GM18517 (cell line): ENCODE data around the gene TMEM119.

ENCODE experiments used
- ATAC-seq: cut with Tn5 transposase; IDR thresholded peaks from one replicate; pipeline ENCODE4 v1.9.1; 2021; ENCODE audit warnings: mild to moderate bottlenecking, moderate library complexity; ENCODE audit not compliant: unreplicated experiment

The TMEM119 gene

DNA sequence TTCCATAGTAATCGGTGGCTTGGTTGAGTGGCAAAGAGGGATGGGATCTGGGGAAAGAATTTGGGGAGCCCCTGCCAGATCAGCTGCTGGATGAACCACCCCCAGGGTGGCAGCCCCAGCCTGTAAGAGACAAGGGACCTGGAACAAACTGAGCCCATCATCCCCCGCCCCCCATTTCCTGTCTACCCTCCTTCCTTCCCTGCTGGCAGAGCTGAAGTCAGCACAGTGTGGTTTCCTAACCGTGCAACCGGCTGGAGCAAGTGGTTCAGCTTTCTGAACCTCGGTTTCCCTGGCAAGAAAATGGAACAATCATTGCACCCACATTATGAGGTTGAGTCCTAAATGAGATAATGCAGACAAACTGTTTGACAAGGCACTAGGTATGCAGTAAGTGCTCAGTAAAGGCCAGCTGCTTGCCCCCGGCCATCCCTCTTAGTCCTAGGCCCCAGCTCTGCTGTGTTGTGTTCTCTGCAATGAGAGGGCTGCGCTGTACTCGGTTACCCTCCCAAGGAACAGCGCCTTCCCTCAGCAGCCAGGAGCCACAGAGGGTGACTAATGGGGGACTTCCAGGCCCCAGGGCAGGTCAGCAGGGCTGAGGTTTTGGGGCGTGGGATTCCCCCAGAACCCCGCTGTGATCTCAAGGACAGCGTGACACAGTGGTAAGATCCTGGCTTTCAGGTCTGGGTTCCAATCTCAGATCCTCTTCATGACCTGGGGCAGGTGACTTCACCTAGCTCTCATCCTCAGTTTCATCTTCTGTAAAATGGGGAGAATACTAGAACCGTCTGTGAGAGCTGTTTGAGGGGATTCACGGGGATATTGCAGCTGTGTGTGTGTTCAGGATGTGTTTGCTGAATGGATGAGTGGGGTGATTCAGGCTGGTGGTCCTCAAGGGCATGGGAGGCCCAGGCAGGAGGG lies 19.3 kb upstream of the TMEM119 start:
- ATAC-seq, result peak; percentile 70

- no peak for ATAC-seq
Observed at GRCh38 chr12:108616359-108616758, 18.5 kb upstream of the TMEM119 start.

- no peak for ATAC-seq
Observed at GRCh38 chr12:108615918-108616317, 18.0 kb upstream of the TMEM119 start.

GRCh38 chr12:108614639-108615038 lies 16.8 kb upstream of the TMEM119 start:
- no peak for ATAC-seq

DNA sequence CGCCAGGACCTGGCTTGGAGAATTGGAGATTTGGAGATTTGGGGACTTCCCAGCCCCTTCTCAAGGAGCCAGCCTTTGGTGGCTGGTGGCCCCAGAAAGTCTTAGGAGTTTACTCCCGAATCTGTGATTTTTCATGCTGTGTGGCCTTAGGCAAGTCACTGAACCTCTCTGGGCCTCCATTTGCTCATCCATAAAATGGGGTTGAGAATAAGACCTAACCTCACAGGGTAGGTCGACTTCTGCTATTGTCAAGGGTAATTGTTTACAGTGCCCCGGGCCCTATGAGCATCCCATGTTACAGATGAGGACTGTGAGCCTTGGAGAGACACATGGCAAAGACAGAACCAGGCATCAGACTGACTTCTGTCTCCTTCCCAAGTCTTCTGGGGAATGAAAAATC lies 16.2 kb upstream of the TMEM119 start:
- ATAC-seq, result no peak

DNA sequence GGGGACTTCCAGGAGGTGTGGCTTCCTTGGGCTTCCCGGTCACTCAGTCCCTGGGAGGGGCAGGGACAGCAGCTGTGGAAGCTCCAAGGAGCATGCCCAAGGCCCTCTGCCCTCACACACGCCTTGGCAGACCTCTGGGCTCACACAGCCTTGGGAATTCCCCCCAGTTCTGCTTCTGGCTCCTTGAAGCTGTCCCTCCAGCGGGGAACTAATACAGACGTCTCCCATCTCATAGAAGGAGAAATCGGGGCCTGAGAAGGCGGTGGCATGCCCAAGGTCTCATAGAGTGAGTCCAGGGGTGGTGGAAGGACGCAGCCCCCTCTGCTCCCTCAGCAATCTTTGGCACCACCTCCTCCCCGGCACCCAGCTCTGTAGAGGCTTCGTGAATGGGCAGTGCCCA lies 15.7 kb upstream of the TMEM119 start:
- no peak for ATAC-seq

GRCh38 chr12:108612788-108613282 lies 15.0 kb upstream of the TMEM119 start:
- ATAC-seq, result no peak

- ATAC-seq, result no peak
Observed at GRCh38 chr12:108611884-108612415, 14.1 kb upstream of the TMEM119 start.

DNA sequence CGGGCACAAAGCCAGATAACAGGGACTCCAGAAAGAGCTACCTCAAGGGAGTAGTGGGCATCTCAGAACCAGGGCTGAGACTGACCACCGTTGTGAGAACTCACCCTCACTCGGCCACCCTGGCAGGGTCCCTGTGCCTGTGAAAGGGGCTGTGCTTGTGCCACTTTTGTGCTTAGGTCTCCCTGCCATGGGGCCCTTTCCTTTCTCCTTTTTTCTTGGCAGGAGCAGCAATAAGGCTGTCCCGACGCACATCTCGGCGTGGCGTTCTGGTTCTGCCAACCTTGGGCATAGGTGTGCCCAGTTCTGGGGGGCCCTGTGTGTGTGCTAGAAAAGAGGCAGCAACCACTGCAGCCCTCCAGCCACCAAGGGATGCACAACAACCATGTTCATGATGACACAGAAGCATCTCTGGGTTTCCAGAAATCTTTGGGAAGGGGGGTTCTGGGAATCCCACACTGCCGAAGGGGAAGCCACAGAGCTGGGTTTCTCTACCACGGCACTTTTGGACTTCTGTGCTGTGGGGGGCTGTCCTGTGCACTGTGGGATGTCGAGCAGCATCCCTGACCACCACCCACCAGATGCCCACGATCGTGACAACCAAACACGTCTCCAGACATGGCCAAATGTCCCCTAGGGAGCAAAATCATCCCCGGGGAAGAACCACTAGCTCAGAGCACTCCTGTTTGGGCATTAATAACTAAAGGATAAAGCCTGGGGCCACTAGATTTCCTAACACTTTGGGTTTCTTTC lies 13.1 kb upstream of the TMEM119 start:
- ATAC-seq, result no peak

- no peak for ATAC-seq
Observed at GRCh38 chr12:108610336-108610815, 12.5 kb upstream of the TMEM119 start.

DNA sequence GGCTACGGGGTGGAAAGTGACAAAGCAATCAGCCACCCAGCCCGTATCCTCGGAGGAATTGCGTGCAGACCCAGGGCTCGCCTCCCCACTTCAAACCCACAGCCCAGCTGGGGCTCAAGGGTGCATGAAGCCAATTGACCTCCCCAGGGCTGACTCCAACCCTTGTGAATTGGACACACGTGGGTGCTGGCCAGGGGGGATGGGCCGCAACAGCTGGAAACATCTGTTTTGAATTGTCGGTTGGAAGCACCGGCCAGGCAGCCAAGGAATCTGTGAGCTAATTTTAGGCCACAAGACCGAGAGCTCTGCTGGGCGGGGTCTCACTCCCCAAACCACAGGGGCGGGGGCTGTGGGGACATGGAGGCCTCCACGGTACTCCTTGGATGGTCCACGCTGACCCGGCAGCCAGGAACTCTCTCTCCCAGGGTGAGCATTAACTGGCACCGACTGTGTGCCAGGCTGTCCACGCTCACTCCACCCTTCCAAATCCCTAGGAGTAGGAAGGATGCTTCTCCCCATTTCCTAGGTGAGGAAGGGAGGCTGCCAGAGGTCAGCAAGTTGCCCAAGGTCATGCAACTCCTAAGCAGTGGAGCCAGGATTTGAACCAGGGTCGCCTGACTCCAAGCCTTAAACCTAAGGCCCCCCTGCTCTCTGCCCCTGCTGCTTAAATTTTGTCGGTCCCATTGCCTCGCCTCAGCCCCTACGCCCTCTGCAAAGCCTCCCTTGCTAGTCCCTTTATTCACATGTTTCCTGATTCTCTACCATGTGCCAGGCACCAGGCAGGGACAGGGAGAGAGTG lies 11.9 kb upstream of the TMEM119 start:
- ATAC-seq, result no peak

DNA sequence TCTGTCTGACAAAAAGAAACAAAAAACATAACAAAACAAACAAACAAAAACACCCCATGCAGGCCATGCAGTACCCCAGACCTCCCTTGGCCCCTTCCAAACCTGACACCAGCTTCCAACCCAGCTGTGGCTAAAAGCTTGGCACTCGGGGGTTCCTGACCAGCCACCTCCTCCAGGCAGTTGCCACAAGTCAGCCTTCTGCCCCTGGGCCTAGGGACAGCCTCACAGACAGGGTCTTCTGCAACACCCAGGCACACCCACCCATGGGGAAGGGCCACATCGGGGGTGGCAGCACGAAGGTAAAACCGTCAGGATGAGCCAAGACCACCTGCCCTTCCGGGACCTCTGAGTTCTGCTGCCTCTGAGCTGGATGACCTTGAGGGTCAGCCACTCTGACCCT lies 10.7 kb upstream of the TMEM119 start:
- ATAC-seq, result no peak

DNA sequence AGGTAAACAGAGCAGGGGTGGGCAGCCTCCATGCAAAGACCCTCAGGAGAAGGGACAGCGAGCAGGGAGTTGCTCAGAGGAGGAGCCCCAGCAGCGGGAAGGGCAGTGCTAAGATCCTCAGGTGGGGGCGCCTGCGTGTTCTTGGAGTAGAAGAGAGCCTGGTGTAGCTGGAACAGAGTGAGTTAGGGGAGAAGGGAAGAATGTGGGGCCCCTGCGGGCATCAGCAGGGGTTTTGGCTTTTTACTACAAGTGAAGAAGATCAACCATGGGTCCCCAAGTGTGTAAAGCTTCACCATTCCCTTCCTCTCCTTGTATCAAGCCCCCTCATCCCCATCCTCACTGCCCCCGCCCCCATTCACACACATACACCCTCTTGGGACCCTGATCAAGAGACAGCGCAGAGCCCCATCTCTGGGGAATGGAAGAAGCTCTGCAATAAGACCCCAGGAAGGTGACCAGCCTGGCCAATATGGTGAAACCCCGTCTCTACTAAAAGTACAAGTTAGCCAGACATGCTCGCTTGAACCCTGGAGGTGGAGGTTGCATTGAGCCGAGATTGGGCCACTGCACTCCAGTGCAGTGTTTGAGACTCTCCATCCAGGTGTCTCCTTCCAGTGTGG lies 10.2 kb upstream of the TMEM119 start:
- no peak for ATAC-seq

GRCh38 chr12:108606492-108606891 lies 8.6 kb upstream of the TMEM119 start:
- ATAC-seq, result no peak

DNA sequence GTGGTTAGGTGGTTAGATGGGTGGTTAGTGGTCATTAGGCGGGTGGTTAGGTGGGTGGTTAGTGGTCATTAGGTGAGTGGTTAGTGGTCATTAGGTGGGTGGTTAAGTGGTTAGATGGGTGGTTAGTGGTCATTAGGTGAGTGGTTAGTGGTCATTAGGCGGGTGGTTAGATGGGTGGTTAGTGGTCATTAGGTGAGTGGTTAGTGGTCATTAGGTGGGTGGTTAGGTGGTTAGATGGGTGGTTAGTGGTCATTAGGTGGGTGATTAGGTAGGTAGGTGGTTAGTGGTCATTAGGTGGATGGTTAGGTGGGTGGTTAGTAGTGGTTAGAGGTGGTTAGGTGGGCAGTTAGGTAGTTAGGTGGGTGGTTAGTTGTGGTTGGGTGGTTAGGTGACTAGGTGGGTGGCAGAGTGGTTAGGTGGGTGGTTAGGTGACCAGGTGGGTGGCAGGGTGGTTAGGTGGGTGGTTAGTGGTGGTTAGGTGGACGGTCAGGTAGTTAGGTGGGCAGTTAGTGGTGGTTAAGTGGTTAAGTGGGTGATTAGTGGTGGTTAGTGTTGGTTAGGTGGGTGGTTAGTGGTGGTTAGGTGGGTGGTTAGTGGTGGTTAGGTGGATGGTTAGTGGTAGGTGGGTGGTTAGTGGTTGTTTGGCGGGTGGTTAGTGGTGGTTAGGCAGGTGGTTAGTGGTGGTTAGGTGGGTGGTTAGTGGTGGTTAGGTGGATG lies 8.0 kb upstream of the TMEM119 start:
- no peak for ATAC-seq

GRCh38 chr12:108605000-108605689 lies 7.3 kb upstream of the TMEM119 start:
- ATAC-seq, result no peak

DNA sequence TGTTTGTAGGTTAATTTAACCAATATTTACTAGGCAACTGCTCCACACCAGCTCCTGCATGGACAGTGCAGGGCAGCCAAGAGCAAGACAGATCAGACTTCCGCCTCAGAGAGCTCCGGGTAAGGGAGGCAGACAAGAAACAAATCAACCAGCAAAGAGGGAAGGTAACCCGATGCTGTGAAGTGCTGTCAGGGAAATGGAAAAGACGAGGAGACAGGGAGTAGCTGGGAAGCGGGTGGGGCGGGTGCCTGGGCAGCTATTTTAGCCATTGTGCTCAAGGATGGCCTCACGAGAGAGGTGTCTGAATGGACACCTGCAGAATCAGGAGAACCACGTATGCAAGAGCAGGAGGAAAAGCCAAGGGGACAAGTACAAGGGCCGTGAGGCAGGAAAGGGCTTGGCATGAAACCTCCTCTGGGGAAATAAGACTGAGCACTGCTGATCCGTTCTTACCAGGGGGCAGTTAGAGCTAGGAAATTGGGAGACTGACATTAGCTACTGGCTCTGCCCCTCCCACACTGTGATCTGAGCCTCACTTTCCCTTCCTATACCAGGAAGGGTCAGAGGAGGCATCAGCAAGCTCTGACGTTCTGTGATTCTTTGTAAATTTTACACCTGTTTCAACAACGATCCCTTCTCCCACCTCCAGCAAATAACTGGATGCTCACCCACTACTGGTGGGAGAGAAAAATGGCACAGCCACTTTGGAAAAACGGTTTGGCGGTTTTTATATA lies 6.5 kb upstream of the TMEM119 start:
- no peak for ATAC-seq

DNA sequence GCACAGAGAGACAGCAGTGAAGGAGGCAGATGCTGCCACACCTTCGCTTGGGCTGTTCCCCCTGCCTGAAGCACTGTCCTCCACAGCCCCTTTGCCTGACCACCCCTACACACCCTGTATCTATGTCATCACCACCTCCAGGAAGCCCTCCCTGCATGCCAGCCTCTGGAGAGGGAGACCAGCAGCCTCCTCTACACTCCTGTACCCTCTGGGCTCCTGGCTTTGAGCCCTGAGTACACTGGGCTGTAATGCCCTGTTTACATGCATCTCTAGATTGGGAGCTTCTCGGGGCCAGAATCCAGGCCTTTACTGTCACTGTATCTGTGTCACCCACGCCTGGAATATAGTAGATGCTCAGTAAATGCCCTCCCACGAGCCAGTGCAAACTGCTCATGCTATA lies 5.9 kb upstream of the TMEM119 start:
- ATAC-seq, result no peak
